NCI-H748 (cell line): ENCODE measurements around the gene TUSC2.
A peak's percentile ranks its signal among the peaks of the same experiment; 100 is the strongest.

Source experiments
- DNase-seq: peaks from one replicate; lab custom pipeline; 2025; ENCODE audit not compliant: unreplicated experiment; lab: John Stamatoyannopoulos, UW

TUSC2 gene, protein sequence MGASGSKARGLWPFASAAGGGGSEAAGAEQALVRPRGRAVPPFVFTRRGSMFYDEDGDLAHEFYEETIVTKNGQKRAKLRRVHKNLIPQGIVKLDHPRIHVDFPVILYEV

DNA sequence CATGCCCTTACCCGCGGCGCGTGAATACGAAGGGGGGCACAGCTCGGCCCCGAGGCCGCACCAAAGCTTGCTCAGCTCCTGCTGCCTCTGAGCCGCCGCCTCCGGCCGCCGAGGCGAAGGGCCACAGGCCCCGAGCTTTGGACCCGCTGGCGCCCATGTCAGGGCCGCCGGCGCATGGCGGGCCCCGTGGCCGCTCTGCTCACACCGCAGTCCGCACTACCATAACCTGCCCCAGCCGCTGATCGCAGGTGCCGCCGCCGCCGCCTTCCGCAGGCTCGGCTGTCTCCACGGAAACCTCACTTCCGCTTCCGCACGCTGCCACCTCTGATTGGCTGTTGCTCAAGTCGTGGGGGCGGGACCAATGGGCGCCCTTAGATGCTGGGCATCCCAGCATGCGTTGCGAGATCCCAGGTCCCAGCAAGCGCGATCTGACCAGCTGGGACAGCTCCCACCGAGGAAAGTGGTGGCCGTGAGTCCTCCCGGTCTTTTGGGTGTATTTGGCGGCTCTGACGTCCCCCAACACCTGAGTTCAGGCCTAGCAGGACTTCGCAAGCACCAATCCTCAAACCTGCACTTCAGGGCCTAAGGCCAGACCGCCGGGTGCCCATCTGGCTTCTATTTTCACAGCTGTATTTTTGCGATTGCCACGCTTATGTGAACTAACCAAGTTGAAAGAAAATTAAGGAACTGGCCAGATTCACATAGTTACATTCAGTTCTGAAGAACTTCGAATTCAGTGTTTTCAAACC is at the start of gene TUSC2:
Gene TUSC2 (minus strand): TSS at position 281 of the 749 bp plus-strand sequence. CDS start 124 bp downstream, at position 157.
- DNase-seq, result peak; percentile 96

DNA sequence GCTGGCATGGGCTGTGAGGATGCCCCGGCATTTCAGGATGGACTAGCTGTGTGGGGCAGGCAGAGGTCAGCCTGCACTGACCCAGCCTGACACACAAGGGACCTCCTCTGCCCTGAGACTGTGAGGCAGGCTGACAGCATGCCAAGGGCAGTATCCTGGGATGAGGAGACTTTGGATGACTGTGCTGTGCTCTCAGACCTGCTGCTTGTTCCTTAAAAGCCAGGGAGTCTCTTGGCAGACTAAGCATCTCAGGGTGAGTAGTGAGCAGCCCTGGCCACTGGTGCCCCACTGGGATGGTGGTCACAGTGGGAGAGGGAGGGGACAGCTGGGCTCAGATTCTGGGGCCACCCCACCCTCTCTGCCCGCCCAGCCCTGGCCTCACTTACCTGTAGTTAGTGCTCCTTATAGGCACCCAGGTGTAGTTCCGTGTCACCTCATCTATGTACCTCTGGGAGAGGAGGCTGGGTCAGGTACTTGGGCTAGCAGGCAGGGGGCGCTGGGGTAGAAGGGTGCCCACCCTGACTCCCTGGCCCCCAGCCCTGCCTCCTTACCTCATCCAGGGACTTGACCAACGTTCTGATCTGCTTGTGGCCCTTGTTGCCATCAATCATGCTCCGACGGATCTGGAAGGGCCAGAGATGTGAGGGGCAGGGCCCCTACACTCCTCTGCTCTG is 47.4 kb upstream of the TUSC2 start:
- peak; percentile 7 for DNase-seq

DNA sequence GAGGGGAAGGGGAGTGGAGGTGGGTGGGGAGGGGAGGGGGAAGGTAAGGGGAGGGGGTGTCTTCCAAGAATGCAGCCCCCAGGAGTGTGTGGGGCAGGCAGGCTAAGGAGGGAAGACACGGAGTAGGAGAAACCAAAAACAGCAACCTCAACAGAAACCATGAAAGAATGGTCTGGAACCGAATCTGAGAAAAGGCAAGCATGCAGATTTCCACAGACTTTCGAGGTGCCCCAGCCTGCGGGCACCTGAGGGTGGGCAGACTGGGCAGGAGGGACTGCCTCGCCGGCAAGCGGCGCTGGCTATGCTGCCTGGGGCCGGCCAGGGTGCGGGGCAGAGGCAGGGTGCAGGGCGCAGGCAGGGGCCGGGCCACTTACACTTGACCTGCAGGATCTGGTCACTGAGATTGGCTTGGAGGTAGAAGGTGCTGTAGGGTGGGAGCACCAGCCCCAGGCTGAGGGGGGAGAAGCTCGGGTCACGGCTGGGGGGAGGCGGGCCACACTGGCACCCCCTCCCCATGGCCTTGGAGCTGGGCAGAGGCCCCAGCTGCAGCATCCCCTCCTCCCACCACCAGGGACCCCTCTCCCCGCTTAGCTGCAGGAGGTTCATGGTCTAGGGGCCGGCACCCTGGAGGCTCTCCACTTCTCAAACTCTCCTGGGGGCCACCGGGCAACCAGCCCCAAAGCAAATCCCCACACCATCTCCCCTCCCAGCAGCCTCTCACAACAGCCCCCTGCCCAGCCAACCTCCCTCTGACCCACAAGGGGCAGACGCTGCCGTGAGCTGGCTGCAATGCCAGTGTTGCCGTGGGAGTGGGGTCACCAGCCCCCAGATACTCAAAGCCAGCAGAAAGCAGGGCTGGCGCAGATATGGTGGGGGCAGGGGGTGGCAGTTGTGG is 46.6 kb upstream of the TUSC2 start:
- no peak for DNase-seq

DNA sequence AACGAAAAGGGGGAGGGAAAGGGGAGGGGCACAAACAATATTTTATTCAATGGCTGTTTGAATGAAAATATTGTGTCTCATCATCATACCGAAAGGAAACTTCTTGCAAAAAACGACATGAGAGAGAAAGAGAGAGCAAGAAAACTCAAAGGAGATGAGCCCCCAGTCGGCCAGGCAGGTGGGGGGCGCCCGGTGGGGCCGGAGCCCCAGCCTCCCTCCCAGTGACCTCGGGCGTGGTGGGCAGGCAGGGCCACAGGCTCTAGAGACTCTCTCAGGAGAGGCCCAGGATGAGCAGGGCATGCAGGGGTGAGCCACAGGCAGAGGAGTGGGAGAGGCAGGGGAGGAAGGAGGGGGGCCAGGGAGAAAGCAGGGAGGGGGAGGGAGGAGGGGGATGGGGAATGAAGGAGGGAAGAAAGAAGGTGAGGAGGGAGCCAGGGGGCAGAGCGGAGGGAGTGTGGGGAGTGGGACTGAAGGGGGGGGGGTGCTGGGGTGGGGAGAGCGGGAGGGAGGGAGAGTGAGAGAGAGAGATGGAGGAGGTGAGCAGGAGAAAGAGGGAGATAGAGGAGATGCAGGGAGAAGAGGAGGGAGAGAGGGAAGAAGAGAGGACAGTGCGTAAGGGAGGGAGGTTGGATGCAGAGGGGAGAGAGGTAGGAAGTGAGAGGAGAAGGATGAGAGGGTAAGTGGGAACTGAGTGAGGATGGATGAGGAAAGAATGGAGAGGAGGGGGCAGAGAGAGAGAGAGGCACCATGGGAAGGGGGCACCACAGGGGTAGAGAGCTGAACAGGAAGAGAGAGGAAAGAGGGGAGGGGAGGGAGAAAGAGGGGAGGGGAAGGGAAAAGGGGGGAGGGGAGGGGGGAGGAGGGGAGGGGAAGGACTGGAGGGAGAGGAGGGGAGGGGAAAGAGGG is 45.4 kb upstream of the TUSC2 start:
- DNase-seq, result peak; percentile 4

DNA sequence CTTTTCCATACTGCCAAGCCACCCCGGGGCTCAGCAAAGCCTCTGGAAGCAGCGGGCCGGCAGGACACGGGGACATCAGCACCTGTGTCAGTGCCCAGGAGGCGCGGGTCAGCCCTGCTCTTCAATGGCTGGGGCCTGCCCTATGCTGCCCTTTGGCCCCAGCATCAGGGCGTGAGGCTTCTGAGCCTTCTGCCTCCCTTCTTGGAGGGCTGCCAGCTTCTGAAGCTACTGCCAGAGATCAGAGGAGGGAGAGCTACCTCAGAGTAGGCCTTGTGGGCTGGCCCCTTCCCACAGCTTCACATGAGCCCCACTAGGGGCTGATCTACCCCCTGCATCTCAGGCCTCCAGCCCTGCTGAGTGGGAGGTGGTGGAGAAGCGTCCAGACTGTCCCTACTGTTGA is 44.3 kb upstream of the TUSC2 start:
- DNase-seq, result no peak

DNA sequence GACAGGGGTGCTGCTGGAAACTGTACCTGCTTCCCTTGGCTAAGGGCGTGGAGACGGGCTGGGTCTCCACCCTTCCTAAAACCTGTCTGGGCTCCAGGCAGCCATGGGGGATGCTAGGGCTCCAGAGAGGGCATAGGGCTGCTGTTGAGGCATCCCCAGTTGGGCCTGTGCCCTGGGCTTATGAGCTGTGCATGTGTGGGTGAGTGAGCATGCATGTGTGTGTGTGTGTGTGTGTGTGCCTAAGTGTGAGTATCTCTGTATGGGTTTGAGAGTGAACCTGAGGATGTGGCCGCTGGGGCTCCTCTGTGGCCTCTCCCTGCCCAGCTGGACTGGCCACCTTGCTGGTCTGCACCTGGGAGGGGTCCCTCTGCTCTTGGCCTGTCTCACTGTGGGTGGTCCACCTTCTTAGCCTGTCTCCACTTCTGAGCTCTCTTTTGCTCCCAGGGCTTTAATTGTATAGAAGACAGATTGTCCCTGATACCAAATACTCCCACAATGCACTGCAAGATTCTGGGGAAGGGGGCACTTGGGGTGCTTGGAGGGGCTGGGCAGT is 43.2 kb upstream of the TUSC2 start:
- no peak for DNase-seq

DNA sequence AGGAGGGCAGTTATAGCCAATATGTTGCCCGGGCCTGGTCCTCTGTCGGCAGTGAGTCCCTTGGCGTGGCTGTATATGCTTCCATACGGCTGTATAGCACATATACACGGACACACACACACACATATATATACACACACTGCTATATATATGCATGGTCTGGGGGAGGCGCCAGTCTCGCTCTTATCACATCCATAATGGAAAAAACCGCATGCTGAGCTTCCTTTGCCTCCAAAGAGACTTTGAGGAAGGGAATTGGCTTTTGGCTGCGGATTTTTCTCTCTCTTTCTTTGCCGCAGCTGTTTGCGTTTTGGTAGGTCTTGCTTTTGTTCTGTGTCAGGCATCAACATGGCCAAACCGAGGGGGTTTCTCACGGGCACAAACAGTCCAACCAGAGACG is 42.6 kb upstream of the TUSC2 start:
- DNase-seq, result peak; percentile 40

DNA sequence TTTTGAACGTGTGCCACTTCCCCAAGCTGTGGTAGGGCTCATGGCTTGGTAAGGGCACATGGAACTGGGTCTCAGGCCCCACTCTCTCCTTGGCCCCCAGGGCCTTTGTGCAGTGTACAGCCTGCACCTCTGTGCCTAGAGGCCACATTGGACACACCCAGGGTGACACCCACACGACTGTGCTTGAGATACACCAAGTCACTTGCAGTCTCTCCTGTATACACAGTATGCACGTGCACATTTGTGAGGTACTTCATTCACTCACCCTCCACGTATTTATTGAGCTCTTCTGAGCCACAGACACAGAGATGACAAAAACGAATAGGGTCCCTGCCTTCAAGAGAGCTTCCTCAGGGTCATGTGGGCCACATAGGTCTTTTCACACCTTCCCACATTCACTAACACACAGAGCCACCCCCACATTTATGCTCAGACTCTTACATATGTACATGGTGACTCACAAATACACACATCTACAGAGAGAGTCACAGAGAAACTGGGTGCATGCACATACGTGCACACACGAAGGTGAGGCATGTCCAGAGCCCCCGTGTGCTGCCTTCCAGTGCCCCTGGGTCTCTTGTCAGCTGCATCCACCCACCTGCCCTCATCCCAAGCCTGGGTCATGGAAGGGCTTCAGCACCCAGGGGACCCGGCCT is 41.1 kb upstream of the TUSC2 start:
- DNase-seq, result no peak

DNA sequence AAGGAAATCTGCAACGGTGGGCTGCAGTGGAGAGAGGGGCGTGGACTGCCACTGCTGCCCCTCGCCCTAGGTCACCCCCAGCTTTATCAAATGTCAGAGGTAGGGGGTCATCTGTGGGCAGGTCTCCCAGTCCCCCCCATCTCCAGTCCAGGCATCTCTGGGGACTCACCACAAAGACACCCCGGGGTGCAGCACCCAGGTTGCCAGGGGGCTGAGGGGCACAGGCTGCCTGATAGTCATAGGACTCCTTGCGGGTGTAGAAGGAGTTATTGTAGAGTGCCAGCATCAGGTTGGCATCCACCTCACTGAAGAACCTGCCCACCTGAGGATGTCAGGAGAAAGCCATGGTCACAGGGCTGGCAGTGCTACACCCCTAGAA is 37.8 kb upstream of the TUSC2 start:
- no peak for DNase-seq

DNA sequence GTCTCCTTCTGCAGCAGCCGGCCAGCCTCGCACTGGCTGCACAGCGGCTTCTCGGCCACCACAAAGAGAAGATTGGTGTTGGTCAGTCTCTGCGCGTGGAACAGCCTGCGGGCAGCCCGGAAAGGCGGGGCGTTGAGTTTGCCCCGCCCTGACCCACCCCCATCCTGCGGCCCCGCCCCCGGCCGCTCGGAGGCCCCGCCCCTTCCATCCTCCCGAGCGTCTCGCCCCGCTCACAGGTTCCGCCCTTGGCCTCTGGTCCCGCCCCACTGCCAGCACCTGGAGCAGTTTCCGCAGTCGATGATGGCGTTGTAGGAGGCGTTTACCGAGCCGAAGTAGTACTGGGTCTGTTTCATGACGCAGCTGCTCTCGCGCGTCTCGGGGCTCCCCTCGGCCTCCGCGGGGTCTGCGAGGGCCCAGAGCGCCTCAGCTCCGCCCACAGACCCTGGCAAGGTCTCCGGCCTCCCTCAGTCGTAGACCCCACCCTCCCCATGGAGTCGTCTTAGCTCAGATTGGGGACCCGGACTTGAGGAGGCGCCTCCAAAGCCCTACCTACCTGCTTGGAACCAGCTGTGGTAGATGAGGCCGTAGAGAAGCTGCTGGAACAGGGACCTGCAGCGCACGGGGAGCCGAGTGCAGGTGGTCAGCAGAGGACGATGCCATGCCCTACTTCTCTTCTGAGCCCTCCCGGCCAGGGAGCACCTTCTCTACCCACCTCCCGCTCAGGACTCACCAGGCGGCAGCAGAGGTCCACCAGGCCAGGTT is 37.2 kb upstream of the TUSC2 start:
- DNase-seq, result peak; percentile 87

DNA sequence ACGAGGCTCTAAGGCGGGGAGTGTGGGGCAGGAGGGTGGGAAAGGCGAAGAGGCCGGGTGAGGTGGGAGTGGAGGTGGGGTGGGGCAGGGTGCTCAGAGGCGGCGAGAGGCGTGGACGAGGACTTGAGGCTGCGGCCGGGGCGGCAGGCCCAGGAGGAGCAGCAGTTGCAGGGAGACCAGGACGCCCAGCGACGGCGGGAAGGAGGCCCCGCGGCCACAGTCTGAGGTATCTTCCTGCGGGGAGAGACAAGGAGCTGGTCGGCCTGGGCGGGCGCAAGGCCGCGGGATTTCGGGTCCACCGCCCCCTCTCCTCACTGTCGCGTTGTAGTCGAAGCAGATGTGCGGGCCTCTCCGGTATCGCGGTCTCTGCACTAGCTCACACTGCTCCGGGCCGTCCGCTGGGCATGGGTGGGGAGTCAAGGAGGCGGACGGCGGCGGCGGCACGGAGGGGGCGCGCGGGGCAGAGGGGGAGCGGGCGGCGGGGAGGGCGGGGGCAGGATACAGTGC is 36.6 kb upstream of the TUSC2 start:
- no peak for DNase-seq

DNA sequence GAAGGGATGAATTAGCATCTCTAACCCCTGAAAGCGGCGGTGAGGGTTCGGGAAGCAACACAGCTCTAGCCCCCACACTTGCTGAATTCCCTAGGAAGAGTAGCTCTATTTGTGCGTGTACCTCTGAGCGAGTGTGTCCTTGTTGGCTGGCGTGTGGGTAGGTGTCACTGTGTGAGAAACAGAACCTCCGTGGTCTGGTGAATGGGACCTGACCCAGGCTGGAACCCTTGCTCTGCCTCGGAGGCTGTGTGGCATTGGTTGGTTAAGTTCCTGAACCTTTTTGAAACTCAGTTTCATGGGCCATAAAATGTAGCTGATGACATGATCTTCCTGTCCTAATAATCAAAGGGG is 31.7 kb upstream of the TUSC2 start:
- no peak for DNase-seq

DNA sequence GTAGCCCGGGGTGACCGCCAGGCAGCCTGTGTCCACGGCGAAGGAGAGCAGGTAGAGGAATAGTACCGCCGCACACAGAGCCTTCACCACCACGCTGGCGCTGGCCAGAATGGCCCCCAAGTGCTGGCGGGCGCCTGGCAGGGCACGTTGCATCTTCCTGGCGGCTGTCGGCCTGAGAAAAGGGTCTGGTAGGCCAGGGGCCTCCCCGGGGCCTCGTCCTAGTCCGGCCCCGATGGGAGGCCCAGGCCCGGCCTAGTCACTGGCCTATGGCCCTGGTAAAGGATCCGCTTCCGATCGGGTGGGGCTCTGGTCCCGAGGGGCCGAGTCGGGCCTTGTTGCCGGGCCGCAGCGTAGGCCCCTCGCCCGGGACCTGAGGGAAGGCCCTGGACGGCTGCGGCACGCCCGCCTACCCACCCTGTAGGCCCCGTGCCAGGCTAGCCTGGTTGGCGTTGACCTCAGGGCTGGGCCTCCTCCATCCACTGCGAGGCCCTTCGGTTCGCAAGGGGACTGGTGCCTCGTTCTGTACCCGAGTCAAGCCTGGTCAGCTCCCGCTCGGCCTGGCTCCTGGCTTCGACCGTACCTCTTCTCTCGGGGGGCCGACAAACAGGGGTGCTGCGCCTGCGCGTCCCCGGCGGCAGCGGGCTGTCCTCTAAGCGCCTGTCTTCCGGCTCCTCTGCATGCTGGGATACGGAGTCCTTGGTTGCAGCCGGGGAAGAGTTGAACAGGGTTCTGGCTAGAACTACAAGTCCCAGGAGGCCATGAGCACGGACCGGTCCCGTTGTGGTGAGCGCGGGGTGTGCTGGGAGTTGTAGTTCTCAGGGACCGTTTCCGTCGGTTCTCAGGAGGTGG is 31.1 kb upstream of the TUSC2 start, which contains the start of gene TMEM115:
Gene TMEM115 (minus strand): TSS at position 611 of the 849 bp plus-strand sequence. CDS start 458 bp downstream, at position 153.
- DNase-seq, result peak; percentile 96

DNA sequence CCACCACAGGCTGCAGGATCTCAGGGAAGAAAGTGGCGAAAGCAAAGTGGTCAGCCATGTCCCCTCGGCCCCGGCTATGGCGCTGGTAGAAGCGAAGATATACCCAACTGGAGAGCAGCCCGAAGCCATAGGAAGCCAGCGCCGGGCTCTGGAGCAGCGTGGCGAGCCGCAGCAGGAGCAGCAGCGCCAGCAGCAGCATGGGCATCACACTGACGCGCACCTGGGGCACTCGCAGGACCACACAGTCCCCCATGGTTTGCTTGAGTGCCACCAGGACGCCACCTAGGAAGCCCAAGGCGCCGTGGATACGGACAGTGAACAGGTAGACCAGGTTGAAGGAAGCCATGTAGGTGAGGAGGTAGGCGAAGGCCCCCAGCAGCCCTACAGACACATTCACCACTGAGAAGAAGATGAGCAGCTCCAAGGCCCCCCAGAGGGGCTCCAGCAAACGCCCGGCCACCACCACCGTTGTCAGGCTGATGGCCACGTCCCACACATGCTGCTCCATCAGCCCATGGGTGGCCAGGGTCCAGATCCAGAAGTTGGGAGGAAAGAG is 30.4 kb upstream of the TUSC2 start:
- peak; percentile 16 for DNase-seq

DNA sequence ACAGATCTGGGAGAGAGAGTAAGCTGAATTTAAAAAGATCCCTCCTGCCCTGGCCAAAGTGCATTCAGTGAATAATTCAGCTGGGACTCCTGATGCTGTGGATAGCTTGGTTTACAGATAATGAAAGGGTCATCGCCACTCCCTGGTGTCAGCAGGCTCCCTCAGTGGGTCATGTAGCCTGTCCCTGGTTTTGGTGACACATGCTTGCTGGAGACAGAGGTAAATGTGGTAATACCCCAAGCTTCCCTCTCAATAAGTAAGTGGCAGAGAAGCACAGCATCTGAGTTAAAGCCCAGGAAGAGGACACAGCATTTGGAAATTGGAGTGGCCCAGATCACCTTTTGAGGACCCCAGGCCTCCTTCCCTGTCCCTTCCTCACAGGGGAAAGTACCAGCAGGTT is 29.5 kb upstream of the TUSC2 start:
- DNase-seq, result no peak

DNA sequence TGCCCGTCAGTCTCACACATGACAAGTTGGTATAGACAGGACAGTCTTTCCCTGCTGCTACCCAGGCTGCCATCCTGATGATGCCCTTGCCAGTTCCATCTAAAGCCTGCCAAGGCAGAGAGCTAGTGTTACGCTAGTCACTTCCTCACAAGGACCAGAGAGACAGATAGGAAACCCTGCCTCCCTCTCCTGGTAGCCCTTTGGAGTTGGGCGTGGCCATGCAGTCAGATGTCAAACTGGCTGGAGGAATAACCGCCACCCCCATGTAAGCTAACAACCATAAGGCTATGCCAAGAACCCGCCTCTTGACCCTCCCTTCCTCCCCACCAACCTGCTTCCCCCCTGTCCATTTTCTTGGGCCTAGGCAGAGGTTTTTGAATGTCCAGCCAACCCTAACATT is 28.5 kb upstream of the TUSC2 start:
- peak; percentile 12 for DNase-seq

DNA sequence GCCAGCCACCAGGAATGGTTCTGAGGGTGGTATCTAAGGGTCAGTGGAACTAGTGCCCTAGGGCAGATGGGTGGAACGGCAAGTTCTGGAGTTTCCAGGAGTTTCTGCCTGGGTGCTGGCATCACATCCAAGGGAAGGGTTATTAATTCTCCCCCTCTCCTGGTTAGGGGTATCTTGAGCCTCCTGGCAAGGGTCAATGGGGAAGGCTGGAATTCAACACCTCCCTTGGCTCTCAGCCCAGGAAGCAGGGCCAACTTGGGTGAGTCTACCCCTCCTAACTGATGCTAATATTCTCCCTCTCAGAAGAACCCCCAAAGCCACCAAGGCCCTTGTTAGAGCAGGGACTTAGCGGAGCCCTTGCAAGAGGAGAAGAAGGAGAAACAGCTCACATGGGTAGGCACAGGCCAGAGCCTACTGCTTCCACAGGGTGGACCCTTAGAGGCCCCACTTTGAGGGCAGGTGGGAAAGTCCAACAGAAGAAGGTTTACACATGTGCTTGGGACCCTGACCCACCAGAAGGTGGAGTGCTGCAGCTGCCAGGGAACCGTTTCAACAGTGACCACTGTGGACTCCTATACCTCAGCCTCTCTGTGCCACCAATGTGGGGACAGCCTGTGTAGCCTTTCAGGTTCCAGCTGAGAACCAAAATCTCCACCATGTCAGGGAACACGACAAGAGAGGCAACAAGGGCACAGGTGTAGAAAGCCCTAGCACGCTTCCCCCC is 28.0 kb upstream of the TUSC2 start:
- no peak for DNase-seq
